ENCODE data around the gene LZTS3.
"Not testable (repeated sequence)": the region's sequence is repeated elsewhere in the genome, so short reads cannot be mapped to it uniquely, and the experiment has no call there.

LZTS3 gene

DNA sequence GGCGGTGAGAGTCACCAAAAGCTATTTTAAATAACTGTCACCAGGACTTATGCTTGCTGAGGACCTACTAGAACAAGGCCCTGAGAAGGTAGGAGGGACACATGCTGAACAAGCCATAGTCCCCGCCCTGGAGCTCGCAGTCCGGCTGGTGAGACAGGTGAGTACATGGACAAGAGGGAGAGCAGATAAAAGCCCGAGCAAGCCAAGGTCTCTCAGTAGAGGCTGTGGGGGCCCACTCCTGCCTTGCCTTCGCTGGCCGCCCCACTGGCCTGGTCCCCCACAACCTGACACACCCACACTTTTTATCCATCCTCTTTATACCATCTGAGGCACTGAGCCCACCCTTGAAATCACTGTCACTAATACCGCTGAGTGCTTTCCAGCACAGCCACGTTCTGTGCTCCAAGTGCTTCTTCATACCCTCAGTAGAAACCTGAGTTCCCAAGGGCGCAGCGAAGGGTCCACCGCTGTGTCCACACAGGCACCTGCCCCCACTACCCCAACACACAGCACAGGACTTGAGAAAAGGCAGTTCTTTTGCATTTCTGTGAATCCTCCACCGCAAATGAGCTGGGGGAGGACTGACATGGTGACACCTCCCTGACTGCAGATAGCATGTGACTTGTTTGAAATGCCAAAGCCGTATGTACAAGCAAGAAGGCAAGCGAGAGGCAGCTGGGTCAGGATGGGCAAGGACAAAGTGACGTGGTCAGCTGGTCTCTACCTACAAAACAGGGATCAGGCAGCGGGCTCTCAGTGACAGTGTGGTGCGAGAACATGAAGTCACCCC is 19.1 kb upstream of the LZTS3 start:
- DNase-seq, result no peak

DNA sequence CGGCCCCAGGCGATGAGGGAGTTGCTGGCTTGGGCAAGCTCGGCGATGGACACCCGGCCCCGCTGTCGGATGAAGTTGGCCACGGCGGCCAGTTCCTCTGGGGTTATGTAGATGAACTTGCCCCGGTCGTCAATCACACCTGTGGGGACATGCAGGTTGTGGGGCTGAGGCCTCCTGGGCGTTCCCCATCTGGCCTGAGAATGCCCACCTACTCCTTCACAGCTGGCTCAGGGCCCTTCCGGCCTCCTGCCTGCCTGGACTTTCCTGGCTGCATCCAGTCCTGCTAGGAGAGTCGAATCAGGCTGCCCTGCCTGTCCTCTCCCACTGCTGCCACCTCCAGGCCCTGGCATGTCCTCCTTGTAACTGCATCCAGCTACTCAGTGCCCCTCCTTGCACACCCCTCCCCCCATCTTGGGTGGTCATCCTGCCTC is 17.3 kb upstream of the LZTS3 start:
- no peak for DNase-seq

DNA sequence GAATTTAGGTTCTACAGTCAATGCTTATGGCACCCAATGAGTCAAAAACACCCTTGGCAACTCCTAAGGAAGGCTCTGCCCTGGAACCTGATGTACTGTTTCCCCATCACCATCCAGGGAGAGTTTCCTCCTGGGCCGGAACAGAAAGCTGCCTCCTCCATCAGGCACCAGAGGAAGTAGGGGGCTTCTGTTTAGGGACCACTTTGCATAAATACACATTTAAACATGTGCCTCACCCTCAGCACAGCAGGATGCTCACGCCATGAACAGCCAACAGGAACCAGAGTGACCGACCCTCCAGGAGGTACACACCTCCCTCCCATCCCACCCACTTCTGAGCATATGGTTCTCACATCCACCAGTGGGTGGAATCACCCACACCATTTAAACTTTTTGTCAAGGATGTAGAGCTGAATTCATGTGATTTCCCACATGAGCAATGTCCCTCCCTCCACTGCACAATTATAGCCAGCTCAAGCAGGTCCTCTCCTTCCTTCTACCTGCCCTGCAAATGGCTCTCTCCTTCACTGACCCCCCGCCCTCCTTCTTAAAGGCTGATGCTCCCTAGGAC is 16.3 kb upstream of the LZTS3 start:
- DNase-seq, result no peak

DNA sequence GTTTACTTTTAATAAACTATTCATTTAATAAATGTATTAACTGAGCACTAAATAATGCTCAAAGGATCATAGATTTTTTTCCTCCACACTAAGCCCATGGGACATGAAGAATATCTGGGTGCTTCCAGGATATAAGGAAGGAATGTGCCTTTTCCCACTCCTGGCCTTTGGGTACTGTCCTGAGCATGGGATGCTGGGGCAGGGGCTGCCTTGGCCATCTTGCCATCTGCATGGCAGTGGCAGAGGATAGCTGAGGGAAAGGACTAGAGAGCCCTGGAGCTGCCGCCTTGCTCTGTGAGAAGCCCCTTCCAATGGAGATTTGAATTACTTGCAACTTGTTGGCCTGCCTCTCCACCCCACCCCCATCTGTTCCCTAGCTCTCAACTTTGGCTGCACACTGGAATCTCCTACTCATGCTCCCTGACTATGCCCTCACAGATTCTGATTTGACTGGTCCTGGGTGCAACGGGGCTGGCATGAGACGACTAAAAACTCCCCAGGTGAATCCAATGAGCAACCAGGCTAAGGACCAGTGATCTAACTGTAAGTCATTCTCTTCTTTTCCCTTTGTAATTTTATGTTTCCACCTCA is 15.6 kb upstream of the LZTS3 start:
- DNase-seq, result no peak

DNA sequence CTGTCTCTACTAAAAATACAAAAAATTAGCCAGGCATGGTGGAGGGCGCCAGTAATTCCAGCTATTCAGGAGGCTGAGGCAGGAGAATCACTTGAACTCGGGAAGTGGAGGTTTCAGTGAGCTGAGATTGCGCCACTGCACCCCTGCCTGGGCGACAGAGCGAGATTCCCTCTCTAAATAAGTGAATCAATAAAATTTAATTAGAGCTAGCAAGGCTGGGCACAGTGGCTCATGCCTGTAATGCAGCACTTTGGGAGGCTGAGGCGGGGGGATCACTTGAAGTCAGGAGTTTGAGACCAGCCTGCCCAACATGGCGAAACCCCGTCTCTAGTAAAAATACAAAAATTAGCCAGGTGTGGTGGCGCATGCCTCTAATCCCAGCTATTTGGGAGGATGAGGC is 14.5 kb upstream of the LZTS3 start:
- not testable (repeated sequence) for DNase-seq

DNA sequence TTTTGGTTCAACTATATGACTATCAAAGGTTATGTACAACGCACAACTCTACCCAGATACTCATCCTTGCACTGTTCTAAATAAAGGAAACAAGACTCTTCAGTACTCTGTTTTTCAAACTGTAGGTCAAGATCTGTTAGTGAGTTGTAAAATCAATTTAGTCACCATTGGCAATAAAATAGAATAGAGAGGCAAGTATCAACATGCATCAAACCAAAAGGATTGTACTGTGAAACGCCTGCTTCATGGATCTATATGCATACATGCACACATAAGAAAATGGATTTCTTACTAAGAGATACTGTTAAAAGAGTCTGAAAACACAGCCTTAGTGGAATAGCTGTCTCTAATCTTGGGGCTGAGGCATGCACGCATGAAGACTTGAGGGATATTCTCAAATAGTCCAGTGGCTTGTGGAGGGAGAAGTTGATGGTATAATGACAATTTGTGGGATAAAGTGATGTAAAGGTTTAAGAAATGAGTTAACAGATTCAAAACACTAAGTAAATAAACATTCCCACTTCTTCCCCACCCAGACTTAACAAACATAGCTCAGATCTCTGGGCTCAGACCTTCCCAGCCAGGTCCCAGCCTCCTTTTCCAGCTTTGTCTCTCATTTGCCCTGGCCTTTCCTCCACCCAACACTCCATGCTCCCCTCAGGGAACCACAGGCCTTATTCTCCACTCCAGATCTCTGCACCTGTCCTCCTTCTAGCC is 10.7 kb upstream of the LZTS3 start:
- DNase-seq, result no peak

- DNase-seq, result not testable (repeated sequence)
These were observed 9.1 kb upstream of the LZTS3 start for GRCh38 chr20:3182429-3182828.

DNA sequence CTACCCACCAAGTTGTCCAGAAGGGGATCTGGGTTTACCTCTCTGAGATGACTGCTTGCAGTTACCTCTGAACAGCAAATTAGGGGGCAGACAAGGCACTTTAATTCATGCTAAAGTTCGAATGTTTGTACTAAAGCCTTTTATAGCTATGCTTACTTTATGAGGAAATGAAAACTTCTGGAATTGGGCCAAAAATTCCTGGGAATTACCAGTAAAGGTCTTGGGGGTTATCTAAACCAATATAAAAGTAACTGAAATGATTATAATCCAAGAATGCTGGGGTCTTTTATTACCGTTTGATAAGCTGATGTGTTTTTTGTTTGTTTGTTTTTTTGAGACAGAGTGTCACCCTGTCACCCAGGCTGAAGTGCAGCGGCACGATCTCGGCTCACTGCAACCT is 7.9 kb upstream of the LZTS3 start:
- no peak for DNase-seq

GRCh38 chr20:3180319-3180718 is 7.0 kb upstream of the LZTS3 start:
- no peak for DNase-seq

DNA sequence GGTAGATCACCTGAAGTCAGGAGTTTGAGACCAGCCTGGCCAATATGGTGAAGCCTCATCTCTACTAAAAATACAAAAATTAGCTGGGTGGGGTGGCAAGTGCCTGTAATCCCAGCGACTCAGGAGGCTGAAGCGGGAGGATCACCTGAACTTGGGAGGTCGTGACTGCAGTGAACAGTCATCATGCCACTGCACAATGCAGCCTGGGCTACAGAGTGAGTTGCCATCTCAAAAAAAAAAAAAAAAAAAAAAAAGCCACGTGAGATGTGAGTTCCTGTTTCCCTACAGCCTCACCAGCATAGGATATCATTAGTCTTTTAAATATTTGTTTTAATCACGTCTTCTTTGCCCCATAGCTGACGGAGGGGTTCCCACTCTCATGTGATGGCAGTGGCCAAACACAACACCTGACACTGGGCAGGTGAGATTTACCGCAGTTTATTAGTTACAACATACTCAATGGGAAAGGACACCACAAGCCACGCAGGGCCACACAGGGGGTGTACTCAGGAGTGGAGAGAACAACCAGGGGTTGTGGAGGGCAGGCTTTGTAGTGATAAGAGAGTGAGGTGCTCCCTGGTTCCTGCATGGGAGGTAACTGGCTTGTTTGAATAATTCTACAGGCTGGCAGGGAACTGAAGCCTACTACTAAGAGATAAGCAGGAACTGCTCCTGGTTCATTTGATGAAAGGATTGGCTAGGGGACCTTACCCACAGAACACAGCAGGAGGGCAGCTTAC is 4.6 kb upstream of the LZTS3 start:
- DNase-seq, result no peak

- no peak for DNase-seq
These were observed 1.9 kb upstream of the LZTS3 start for GRCh38 chr20:3175270-3175669.

GRCh38 chr20:3174442-3175261 is 1.3 kb upstream of the LZTS3 start:
- no peak for DNase-seq

DNA sequence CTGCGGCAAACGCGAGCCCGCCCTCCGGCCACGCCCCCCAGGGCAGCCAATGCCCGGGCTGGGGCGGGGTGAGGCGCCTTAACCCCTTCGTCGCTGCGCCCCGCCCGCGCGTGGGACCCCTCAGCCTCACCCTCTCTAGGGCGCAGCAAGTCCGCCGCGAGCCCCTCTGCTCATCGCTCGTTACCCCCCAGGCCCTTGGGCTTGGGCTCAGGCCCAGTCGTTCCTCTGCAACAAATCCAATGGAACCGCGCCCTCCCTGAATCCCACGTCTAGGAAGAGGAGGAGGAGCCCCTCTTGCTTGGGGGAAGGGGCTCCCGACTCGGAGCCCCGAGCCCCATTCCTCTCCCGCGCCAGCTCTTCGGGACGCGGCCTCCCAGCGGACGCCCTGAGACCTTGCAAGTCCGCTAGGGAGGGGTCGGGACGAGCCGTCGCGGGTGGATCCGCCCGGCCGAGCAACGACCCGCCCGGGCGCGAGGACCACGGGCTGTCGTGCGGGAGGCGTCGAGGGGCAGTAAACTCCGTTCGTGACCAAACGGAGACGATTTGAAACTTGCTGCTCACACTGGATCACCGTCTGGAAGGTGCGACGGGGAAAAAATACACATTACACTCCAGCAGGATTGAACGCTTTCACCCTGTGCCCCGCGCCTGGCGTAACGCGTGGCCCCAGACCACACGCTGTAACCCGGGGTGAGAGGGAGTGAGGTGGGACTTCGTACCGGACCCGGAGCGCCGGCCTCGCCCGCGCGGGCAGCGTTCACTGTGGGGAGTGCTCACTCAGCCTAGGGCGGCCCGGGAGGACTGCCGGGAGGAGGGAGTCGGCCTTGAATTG is 477 bp upstream of the LZTS3 start:
- peak; percentile 96 for DNase-seq

GRCh38 chr20:3172126-3172932 is 1.0 kb downstream of the LZTS3 start:
- peak; percentile 57 for DNase-seq

- DNase-seq, result peak; percentile 60
These were observed 1.8 kb downstream of the LZTS3 start for GRCh38 chr20:3171391-3172125.

DNA sequence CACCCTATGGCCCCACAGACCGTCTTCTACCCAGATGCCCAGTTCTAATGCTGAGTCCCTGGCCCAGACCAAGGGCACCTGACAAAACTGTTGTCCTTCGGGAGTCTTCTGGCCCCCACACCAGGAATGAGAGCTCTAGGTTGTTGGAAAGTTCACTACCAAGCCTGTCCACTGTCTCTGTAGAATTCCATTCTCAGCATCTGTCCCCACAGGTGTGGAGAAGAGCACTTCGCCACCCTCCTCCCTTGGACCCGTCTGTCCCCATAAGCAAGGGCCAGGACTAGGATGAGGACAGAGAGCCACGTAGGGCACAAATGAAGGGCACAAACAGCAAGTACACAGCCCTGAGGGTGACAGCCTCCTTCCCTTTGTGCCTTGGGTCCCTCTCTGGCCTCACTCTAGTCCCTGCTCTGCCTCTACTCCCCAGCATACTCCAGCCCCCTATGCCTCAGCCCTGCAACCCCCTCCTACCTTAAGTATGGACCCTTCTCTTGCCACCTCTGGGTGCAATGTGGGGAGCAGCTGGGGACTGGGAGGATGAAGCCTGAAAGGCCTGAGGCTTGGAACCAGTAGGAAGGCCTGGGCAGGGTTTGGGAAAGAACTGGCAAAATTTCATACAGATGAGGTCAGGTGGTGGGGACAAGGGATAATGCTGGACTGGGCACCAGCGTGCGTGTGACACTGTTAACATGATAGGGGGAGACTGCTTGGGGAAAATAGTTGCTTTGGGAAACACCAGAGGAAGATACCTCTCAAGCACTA is 4.3 kb downstream of the LZTS3 start:
- peak; percentile 50 for DNase-seq

- DNase-seq, result peak; percentile 60
These were observed 5.1 kb downstream of the LZTS3 start for GRCh38 chr20:3168079-3168828.

GRCh38 chr20:3167738-3168078 is 5.6 kb downstream of the LZTS3 start:
- DNase-seq, result no peak
